Endodermal cell (in vitro differentiated cells): ENCODE data around the gene CD300C. TPM values are rescaled to one million over a fixed set of nuclear protein-coding genes. Genes with fewer than 3 reads are reported as not detected.

Experiments
- DNase-seq: peaks from one replicate; pipeline ENCODE4 v3.0.0-alpha.2; 2017
- H3K27ac ChIP-seq: 2 replicates; pipeline ENCODE4 v1.5.1; 2013; ENCODE audit warnings: mild to moderate bottlenecking, low read depth, low read length, moderate library complexity
- H3K27me3 ChIP-seq: 2 replicates; pipeline ENCODE4 v1.6.1; 2013; ENCODE audit warnings: mild to moderate bottlenecking, low read length, moderate library complexity; ENCODE audit not compliant: insufficient read depth, control insufficient read depth, poor library complexity, severe bottlenecking
- H3K36me3 ChIP-seq: 2 replicates; pipeline ENCODE4 v1.7.0; 2013; ENCODE audit warnings: mild to moderate bottlenecking, low read length, moderate library complexity; ENCODE audit not compliant: control insufficient read depth, insufficient read depth
- H3K4me1 ChIP-seq: one replicate; pipeline ENCODE4 v1.7.0; 2013; ENCODE audit warnings: low read length; ENCODE audit not compliant: control insufficient read depth, insufficient read depth
- H3K4me3 ChIP-seq: 2 replicates; pipeline ENCODE4 v1.5.1; 2013; ENCODE audit warnings: mild to moderate bottlenecking, low read length, moderate library complexity
- H3K9ac ChIP-seq: 2 replicates; pipeline ENCODE4 v1.6.1; 2013; ENCODE audit warnings: mild to moderate bottlenecking, low read length, moderate library complexity; ENCODE audit not compliant: poor library complexity, severe bottlenecking; ENCODE audit errors: extremely low read depth
- H3K9me3 ChIP-seq: 2 replicates; pipeline ENCODE4 v1.6.1; 2013; ENCODE audit warnings: mild to moderate bottlenecking, low read length, moderate library complexity; ENCODE audit not compliant: control insufficient read depth
- H3K27ac Mint-ChIP-seq: 2 replicates; pipeline ENCODE4 v1.8.0; 2020; ENCODE audit warnings: mixed read lengths
- H3K27me3 Mint-ChIP-seq: 2 replicates; pipeline ENCODE4 v1.8.0; 2021; ENCODE audit warnings: mild to moderate bottlenecking, mixed read lengths; ENCODE audit not compliant: insufficient read depth
- H3K36me3 Mint-ChIP-seq: 2 replicates; pipeline ENCODE4 v1.8.0; 2020; ENCODE audit warnings: low read depth, mixed read lengths
- H3K4me1 Mint-ChIP-seq: 2 replicates; pipeline ENCODE4 v1.8.0; 2020; ENCODE audit warnings: mixed read lengths
- H3K4me3 Mint-ChIP-seq: 2 replicates; pipeline ENCODE4 v1.8.0; 2020; ENCODE audit warnings: mild to moderate bottlenecking, moderate library complexity, mixed read lengths
- H3K9me3 Mint-ChIP-seq: 2 replicates; pipeline ENCODE4 v1.8.0; 2020; ENCODE audit warnings: mild to moderate bottlenecking, mixed read lengths
- CTCF ChIP-seq: fragments of 200-600 bp; sonication (generic); conservative IDR thresholded peaks from 2 replicates; pipeline ENCODE4 v1.5.0; 2021; ENCODE audit warnings: antibody characterized with exemption, mild to moderate bottlenecking
- WGBS, 2 experiments: methylation state at CpG; one replicate each; pipeline versions ENCODE4 v1.1.5 to v1.1.7; 2013; ENCODE audit warnings: missing lambda C conversion rate in 2 of 2, mixed read lengths in 1 of 2; ENCODE audit not compliant: insufficient coverage in 1 of 2, insufficient read length in 1 of 2; 5-methylcytosine and 5-hydroxymethylcytosine counted together
- total RNA-seq, 2 donors: library from RNA; stranded (reverse); fragmentation: NEBNext Ultra II Directional in 1 of 2; extraction: Animal tissue kit (Norgen Biotek cat#: 25700) in 1 of 2; gene quantifications; 2 replicates in 1 of 2; 3 replicates in 1 of 2; pipeline ENCODE4 v1.2.1, GENCODE V29; 2021

The CD300C gene
- total RNA-seq, 2 donors from 2014 or later: not detected

- H3K9ac ChIP-seq: no peak overlapping the region
- no peak overlapping the region for H3K27ac ChIP-seq
- 89 to 92% methylated on average over 11 to 18 of the region's 18 CpGs for WGBS, 2 experiments
- Mint-ChIP-seq H3K9me3 (no peaks in the 10 kb centered on the region), H3K4me3 (no peak overlapping the region), H3K4me1 (peaks cover 3% of the 10 kb centered on the region), H3K27ac (no peak overlapping the region), H3K36me3 (no peaks in the 10 kb centered on the region), H3K27me3 (peaks cover 6% of the 10 kb centered on the region)
- no peaks in the 10 kb centered on the region for H3K27me3 ChIP-seq
- H3K9me3 ChIP-seq: no peaks in the 10 kb centered on the region
- H3K4me3 ChIP-seq: no peak overlapping the region
- no peak for DNase-seq
- no peaks in the 10 kb centered on the region for H3K4me1 ChIP-seq
- H3K36me3 ChIP-seq: no peaks in the 10 kb centered on the region
- TF ChIP-seq CTCF: no peak
These were observed 1.8 kb downstream of the CD300C start for GRCh38 chr17:74543891-74544760.

GRCh38 chr17:74543406-74543805 lies 2.5 kb downstream of the CD300C start:
- H3K9ac ChIP-seq: no peak overlapping the region
- H3K27ac ChIP-seq: no peak overlapping the region
- Mint-ChIP-seq H3K4me1 (peaks cover 3% of the 10 kb centered on the region), H3K9me3 (no peaks in the 10 kb centered on the region), H3K27ac (no peak overlapping the region), H3K36me3 (no peaks in the 10 kb centered on the region), H3K4me3 (no peak overlapping the region), H3K27me3 (peaks cover 7% of the 10 kb centered on the region)
- 69 to 86% methylated on average over 8 to 14 of the region's 14 CpGs for WGBS, 2 experiments
- TF ChIP-seq CTCF: peak; percentile 40
- no peaks in the 10 kb centered on the region for H3K9me3 ChIP-seq
- H3K27me3 ChIP-seq: peaks cover 3% of the 10 kb centered on the region
- H3K4me1 ChIP-seq: no peaks in the 10 kb centered on the region
- no peak overlapping the region for H3K4me3 ChIP-seq
- H3K36me3 ChIP-seq: no peaks in the 10 kb centered on the region
- peak; percentile 69 for DNase-seq

- Histone ChIP-seq H3K9me3 (no peaks in the 10 kb centered on the region), H3K27ac (no peak overlapping the region), H3K9ac (no peak overlapping the region), H3K4me1 (no peaks in the 10 kb centered on the region), H3K36me3 (no peaks in the 10 kb centered on the region), H3K4me3 (no peak overlapping the region), H3K27me3 (peaks cover 9% of the 10 kb centered on the region)
- H3K4me1 Mint-ChIP-seq: peaks cover 3% of the 10 kb centered on the region
- H3K36me3 Mint-ChIP-seq: no peaks in the 10 kb centered on the region
- DNase-seq: no peak
- peaks cover 12% of the 10 kb centered on the region for H3K27me3 Mint-ChIP-seq
- no peak for TF ChIP-seq CTCF
- H3K27ac Mint-ChIP-seq: no peak overlapping the region
- H3K9me3 Mint-ChIP-seq: no peaks in the 10 kb centered on the region
- no peak overlapping the region for H3K4me3 Mint-ChIP-seq
- 92 to 95% methylated on average over 9 to 17 of the region's 17 CpGs for WGBS, 2 experiments
These were observed 3.1 kb downstream of the CD300C start for GRCh38 chr17:74542727-74543383.
